LHCN-M2 (cell line): ENCODE data around the gene FRMPD2. TPM values are rescaled to one million over a fixed set of nuclear protein-coding genes. Genes with fewer than 3 reads are reported as not detected.
"Not testable (repeated sequence)": the region's sequence is repeated elsewhere in the genome, so short reads cannot be mapped to it uniquely, and the experiment has no call there.

Experiments used
- DNase-seq: peaks from one replicate; pipeline ENCODE4 v3.0.0-alpha.2; 2012; ENCODE audit warnings: low read depth
- total RNA-seq: library from RNA; depleted of rRNA; stranded (reverse); fragments of >200 nt; gene quantifications from 2 replicates; pipeline ENCODE4 v1.2.3, GENCODE V29; 2014; rRNA removed

FRMPD2 gene
- total RNA-seq, 1 experiment from 2014 or later, result not detected

DNA sequence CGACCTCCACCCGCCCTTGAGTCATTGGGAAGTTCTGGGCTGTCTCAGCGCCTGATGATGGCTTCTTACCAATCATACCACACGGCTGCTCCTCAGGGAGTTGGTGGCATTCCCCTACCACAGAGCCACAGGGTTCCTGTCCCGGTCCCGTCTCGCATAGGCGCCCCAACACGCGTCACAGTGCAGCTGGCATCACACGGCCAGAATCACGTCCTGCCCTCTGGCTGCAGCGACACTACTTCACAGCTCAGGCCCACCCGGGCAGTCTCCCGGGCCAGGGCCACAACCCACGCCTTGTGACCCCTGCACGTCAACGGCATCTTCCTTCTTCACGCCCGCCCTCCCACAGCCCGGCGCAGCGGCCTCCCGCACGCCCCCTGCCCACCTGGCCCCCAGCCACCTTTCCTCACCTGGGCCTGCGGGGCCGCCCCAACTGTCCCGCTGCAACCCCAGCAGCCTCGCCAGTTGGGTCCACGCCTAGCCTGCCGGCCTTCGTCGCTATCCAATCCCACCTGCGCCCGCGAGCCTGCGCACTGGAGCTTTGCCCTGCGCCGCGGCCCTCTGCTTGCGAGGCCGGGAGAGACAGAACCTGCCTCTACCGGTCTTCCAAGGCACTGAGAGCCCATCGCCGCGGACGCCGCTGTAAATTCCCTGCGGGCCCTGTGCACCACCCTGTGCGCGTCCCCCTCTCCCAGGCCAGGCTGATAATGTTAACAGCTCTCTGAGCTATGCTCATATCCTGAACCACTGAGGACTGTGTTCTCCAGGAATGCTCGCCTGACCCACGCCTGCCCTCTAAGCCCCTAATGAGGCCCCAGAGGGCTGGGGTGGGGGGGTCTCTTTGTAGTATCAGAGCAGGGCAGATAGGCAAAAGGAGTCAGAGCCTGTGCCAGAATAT is 134.3 kb downstream of the FRMPD2 start:
- not testable (repeated sequence) for DNase-seq

DNA sequence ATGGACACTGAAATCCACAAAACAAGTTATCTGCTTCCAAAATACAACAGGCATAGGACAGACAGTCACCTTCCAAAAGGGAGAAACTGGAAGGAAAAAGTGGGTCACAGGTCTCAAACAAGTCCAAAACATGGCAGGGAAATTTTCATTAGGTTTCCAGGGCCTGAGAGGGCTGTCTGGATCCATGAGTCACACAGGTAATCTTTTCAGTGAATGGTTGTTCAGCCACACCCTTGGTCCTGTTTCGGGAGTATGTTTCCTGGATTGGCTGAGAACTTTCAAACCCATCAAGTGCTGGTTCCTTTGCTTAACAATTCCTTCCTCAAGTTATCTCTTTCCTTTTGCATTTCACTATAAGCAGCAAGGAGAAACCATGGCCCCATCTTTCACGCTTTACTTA is 145.5 kb downstream of the FRMPD2 start:
- DNase-seq, result not testable (repeated sequence)

DNA sequence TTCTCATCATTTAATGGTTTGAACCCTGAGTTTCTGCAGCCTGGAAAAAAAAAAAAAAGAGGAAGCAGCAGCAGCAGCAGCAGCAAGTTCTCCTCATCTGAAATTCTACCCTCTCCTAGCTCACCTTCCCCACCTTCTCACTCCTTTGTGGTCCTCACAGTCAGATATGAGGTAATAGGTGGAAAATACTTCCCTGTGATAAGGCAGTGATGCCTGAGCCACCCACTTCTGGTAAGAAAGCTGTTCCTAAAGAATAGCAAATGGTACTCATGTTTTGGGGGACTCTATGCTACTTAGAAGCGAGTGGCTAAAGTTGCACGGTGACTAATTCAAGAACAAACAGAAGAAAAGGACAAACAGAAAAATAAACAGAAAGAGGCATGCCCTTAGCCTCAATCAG is 148.2 kb downstream of the FRMPD2 start:
- not testable (repeated sequence) for DNase-seq

DNA sequence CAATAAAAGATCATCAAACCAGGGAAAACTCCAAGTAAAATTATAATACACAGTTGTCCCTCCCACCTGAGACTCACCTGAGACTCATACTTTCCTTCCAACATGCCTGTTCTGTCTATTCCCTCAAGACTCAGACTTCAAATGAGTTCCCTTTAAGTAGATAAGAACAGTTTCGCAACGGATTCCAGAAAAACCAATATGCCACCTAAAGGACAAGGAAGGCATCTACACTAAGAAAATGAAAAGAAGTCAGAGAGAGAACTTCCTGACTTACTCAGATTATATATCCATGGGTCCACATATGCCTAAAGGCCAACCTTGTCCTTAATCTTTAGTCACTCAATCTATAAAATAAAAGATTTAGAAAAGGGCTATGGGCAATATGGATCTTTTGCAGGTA is 148.9 kb downstream of the FRMPD2 start:
- not testable (repeated sequence) for DNase-seq

DNA sequence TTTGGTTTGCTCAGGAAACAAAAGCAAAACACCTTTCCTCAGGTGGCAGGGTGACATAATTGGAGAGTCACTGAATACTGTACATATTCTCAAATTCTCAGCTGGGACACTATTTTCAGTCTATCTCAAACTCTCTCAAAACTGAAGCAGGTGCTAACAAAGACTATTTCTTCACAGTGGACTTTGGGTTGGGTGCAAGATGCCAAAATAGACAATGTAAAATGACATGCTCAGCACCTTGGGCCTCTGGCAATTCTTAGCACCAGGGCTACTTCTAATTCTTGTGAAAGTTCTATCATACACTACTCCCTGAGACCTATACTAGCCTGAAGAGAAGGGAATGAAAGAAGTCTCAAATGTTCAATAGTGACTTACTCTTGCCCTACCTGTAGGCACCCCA is 151.9 kb downstream of the FRMPD2 start:
- DNase-seq, result not testable (repeated sequence)

DNA sequence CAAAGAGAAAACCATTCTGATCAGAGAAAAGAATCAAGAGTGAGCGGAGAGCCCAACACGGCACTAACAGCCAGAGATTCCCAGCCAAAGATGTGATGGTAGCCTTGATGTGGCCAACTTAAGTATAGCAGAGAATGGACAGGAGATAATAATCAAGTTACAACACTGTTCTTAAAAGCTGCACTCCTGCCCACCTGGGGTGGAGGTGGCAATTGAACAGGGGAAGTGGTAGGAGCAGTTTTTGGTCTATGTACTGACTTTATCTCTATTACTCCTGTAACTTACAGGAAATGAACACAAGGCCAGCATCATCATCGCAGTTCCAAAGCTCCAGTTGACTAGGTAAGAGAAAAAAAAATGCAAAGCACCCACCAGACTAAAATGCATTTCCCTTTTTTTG is 164.2 kb downstream of the FRMPD2 start:
- DNase-seq, result not testable (repeated sequence)

Other genes starting within 250 kb of the FRMPD2 start
- gene MAPK8, start 32.0 kb upstream of the FRMPD2 start, total RNA-seq, result 43.3 and 46.0 TPM in 2 replicates